K562 (cell line): ENCODE measurements around the gene MRPL19. TPM values are rescaled to one million over a fixed set of nuclear protein-coding genes. Genes with fewer than 3 reads are reported as not detected.

Source experiments
- EGR1 ChIP-seq: fragments of 450-650 bp; conservative IDR thresholded peaks from 2 replicates; pipeline ENCODE4 v1.6.1; 2017; ENCODE audit warnings: mild to moderate bottlenecking
- EP400 ChIP-seq: fragments of 450-650 bp; IDR thresholded peaks from 2 replicates; pipeline ENCODE4 v1.6.1; 2017; ENCODE audit warnings: antibody characterized with exemption, mild to moderate bottlenecking, moderate library complexity
- ERF ChIP-seq: fragments of 450-650 bp; formaldehyde crosslinking; IDR thresholded peaks from 2 replicates; pipeline ENCODE4 v1.4.0; 2020; ENCODE audit warnings: mild to moderate bottlenecking, mixed read lengths
- ETV6 ChIP-seq, 3 experiments: fragments of 150-350 bp in 1 of 3; sonication (generic) in 1 of 3; formaldehyde crosslinking in 1 of 3; IDR thresholded peaks; 2 replicates each; pipeline versions ENCODE4 v1.6.1 to v1.8.0; 2014 to 2022; ENCODE audit warnings: borderline replicate concordance in 2 of 3, low read depth in 2 of 3, antibody characterized with exemption in 1 of 3, low read length in 1 of 3, mild to moderate bottlenecking in 1 of 3, missing genetic modification reagents in 1 of 3
- GABPA ChIP-seq: fragments of 200-800 bp; sonication (Bioruptor generic); conservative IDR thresholded peaks from 2 replicates; pipeline ENCODE4 v1.6.1; 2016; ENCODE audit warnings: low read depth, missing genetic modification characterization, missing compliant biosample characterization
- IFI16 ChIP-seq: fragments of 250-450 bp; sonication (Bioruptor Pico); IDR thresholded peaks from 2 replicates; pipeline ENCODE4 v2.1.2; 2022; ENCODE audit warnings: mild to moderate bottlenecking, inconsistent platforms
- MAFK ChIP-seq: IDR thresholded peaks from 2 replicates; pipeline ENCODE4 v1.6.1; 2011; ENCODE audit warnings: low read length, improper control_type of control experiment
- NFE2L1 ChIP-seq: fragments of 450-650 bp; IDR thresholded peaks from 2 replicates; pipeline ENCODE4 v1.6.1; 2016; ENCODE audit warnings: missing genetic modification characterization, low read depth, mild to moderate bottlenecking, missing compliant biosample characterization, moderate library complexity, borderline replicate concordance
- NR4A1 ChIP-seq, 2 experiments: fragments of 250-450 bp in 1 of 2; fragments of 450-650 bp in 1 of 2; sonication (Bioruptor Pico) in 1 of 2; IDR thresholded peaks; 2 replicates each; pipeline versions ENCODE4 v1.4.0 to v1.6.1; 2016 to 2020; ENCODE audit warnings: mild to moderate bottlenecking in 2 of 2, missing compliant biosample characterization in 1 of 2, missing genetic modification characterization in 1 of 2, moderate library complexity in 1 of 2
- PHB ChIP-seq: fragments of 250-450 bp; sonication (Bioruptor Pico); IDR thresholded peaks from 2 replicates; pipeline ENCODE4 v1.5.0; 2021
- polyA plus RNA-seq, 8 experiments: library from polyadenylated mRNA; depleted of rRNA in 4 of 8; stranded (reverse) in 5 of 8; unstranded in 3 of 8; fragments of >200 nt; fragmentation: Nextera tagmentation in 2 of 8; fragmentation: Illumina TruSeq in 1 of 8; extraction: Ambion mirVana in 2 of 8; extraction: Trizol in 1 of 8; gene quantifications; 2 replicates each; pipeline versions ENCODE4 v1.2.1 to v1.2.3, GENCODE V29; 2011 to 2014; ENCODE audit warnings: inconsistent platforms in 1 of 8, missing spikeins in 1 of 8
- total RNA-seq, 7 experiments: library from RNA; depleted of rRNA in 6 of 7; stranded (reverse); fragments of >200 nt in 6 of 7; fragmentation: Illumina TruSeq in 2 of 7; extraction: Trizol in 2 of 7; gene quantifications; 2 replicates each; pipeline versions ENCODE4 v1.2.1 to v1.2.3, GENCODE V29; 2011 to 2021; ENCODE audit warnings: low replicate concordance in 1 of 7
- TF ChIP-seq, protein P1 (sequence below): sonication (generic); formaldehyde crosslinking; IDR thresholded peaks from 2 replicates; pipeline ENCODE4 v1.8.1; 2023; ENCODE audit warnings: missing genetic modification reagents, mild to moderate bottlenecking, borderline replicate concordance
- TF ChIP-seq, protein P2 (sequence below): fragments of 250-450 bp; sonication (Bioruptor Pico); IDR thresholded peaks from 2 replicates; pipeline ENCODE4 v1.5.0; 2022; ENCODE audit warnings: mild to moderate bottlenecking
- TF ChIP-seq, protein P3 (sequence below), 2 experiments: fragments of 450-650 bp in 1 of 2; IDR thresholded peaks; 2 replicates each; pipeline ENCODE4 v1.6.1; 2011 to 2017; ENCODE audit warnings: low read depth in 2 of 2, antibody characterized with exemption in 1 of 2, borderline replicate concordance in 1 of 2, low read length in 1 of 2, mild to moderate bottlenecking in 1 of 2, mixed read lengths in 1 of 2; ENCODE audit not compliant: control insufficient read depth in 1 of 2
- TF ChIP-seq, protein P4 (sequence below): fragments of 250-450 bp; sonication (Bioruptor Pico); IDR thresholded peaks from 2 replicates; pipeline ENCODE4 v1.5.0; 2020; ENCODE audit warnings: mild to moderate bottlenecking

Gene MRPL19
- total and polyA plus RNA-seq, 9 of the 15 experiments (the other 6 are each of a cell fraction or from before 2014, with no cell fraction given): 9.7 to 65.9 (median 56.1) TPM

- TF ChIP-seq, protein P1, sequence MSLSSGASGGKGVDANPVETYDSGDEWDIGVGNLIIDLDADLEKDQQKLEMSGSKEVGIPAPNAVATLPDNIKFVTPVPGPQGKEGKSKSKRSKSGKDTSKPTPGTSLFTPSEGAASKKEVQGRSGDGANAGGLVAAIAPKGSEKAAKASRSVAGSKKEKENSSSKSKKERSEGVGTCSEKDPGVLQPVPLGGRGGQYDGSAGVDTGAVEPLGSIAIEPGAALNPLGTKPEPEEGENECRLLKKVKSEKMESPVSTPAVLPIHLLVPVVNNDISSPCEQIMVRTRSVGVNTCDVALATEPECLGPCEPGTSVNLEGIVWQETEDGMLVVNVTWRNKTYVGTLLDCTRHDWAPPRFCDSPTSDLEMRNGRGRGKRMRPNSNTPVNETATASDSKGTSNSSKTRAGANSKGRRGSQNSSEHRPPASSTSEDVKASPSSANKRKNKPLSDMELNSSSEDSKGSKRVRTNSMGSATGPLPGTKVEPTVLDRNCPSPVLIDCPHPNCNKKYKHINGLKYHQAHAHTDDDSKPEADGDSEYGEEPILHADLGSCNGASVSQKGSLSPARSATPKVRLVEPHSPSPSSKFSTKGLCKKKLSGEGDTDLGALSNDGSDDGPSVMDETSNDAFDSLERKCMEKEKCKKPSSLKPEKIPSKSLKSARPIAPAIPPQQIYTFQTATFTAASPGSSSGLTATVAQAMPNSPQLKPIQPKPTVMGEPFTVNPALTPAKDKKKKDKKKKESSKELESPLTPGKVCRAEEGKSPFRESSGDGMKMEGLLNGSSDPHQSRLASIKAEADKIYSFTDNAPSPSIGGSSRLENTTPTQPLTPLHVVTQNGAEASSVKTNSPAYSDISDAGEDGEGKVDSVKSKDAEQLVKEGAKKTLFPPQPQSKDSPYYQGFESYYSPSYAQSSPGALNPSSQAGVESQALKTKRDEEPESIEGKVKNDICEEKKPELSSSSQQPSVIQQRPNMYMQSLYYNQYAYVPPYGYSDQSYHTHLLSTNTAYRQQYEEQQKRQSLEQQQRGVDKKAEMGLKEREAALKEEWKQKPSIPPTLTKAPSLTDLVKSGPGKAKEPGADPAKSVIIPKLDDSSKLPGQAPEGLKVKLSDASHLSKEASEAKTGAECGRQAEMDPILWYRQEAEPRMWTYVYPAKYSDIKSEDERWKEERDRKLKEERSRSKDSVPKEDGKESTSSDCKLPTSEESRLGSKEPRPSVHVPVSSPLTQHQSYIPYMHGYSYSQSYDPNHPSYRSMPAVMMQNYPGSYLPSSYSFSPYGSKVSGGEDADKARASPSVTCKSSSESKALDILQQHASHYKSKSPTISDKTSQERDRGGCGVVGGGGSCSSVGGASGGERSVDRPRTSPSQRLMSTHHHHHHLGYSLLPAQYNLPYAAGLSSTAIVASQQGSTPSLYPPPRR (CRISPR knock-in tag): no peak
- TF ChIP-seq IFI16 (CRISPR knock-in tag) (no peak), ERF (CRISPR knock-in tag) (no peak), GABPA (tag) (peak; percentile 93), PHB (CRISPR knock-in tag) (no peak), EGR1 (no peak), ETV6 (IDR thresholded peaks at IDR 0.05; ENCODE audit: borderline replicate concordance in 1 of 2, low read depth in 2 of 2, low read length in 1 of 2) (no peak), ETV6 (CRISPR knock-in tag; IDR thresholded peaks at IDR 0.05; ENCODE audit: borderline replicate concordance) (peak; percentile 92; the same call in 1 of the 2 replicates), NFE2L1 (tag) (no peak), MAFK (no peak), EP400 (peak; percentile 96), NR4A1 (CRISPR knock-in tag; IDR thresholded peaks at IDR 0.05) (no peak), NR4A1 (tag; IDR thresholded peaks at IDR 0.05) (peak; percentile 45; the same call in 1 of the 2 replicates)
- TF ChIP-seq, protein P2, sequence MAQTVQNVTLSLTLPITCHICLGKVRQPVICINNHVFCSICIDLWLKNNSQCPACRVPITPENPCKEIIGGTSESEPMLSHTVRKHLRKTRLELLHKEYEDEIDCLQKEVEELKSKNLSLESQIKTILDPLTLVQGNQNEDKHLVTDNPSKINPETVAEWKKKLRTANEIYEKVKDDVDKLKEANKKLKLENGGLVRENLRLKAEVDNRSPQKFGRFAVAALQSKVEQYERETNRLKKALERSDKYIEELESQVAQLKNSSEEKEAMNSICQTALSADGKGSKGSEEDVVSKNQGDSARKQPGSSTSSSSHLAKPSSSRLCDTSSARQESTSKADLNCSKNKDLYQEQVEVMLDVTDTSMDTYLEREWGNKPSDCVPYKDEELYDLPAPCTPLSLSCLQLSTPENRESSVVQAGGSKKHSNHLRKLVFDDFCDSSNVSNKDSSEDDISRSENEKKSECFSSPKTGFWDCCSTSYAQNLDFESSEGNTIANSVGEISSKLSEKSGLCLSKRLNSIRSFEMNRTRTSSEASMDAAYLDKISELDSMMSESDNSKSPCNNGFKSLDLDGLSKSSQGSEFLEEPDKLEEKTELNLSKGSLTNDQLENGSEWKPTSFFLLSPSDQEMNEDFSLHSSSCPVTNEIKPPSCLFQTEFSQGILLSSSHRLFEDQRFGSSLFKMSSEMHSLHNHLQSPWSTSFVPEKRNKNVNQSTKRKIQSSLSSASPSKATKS (CRISPR knock-in tag): no peak
- TF ChIP-seq, protein P3, sequence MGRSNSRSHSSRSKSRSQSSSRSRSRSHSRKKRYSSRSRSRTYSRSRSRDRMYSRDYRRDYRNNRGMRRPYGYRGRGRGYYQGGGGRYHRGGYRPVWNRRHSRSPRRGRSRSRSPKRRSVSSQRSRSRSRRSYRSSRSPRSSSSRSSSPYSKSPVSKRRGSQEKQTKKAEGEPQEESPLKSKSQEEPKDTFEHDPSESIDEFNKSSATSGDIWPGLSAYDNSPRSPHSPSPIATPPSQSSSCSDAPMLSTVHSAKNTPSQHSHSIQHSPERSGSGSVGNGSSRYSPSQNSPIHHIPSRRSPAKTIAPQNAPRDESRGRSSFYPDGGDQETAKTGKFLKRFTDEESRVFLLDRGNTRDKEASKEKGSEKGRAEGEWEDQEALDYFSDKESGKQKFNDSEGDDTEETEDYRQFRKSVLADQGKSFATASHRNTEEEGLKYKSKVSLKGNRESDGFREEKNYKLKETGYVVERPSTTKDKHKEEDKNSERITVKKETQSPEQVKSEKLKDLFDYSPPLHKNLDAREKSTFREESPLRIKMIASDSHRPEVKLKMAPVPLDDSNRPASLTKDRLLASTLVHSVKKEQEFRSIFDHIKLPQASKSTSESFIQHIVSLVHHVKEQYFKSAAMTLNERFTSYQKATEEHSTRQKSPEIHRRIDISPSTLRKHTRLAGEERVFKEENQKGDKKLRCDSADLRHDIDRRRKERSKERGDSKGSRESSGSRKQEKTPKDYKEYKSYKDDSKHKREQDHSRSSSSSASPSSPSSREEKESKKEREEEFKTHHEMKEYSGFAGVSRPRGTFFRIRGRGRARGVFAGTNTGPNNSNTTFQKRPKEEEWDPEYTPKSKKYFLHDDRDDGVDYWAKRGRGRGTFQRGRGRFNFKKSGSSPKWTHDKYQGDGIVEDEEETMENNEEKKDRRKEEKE (IDR thresholded peaks at IDR 0.05; ENCODE audit: borderline replicate concordance in 1 of 2, control insufficient read depth in 1 of 2, low read depth in 2 of 2, low read length in 1 of 2): peak in 1 of 2 experiments; percentile 76; a peak in 1 of 4 replicates
- TF ChIP-seq, protein P4, sequence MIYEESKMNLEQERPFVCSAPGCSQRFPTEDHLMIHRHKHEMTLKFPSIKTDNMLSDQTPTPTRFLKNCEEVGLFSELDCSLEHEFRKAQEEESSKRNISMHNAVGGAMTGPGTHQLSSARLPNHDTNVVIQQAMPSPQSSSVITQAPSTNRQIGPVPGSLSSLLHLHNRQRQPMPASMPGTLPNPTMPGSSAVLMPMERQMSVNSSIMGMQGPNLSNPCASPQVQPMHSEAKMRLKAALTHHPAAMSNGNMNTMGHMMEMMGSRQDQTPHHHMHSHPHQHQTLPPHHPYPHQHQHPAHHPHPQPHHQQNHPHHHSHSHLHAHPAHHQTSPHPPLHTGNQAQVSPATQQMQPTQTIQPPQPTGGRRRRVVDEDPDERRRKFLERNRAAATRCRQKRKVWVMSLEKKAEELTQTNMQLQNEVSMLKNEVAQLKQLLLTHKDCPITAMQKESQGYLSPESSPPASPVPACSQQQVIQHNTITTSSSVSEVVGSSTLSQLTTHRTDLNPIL: no peak
Measured at GRCh38 chr2:75710577-75711253, 64.1 kb downstream of the MRPL19 start, which contains the start of gene GCFC2 (continued).
